HG03520 (cell line): ENCODE measurements around the gene ITM2A.
A peak's percentile ranks its signal among the peaks of the same experiment; 100 is the strongest.

Experiments
- ATAC-seq: cut with Tn5 transposase; IDR thresholded peaks from one replicate; pipeline ENCODE4 v1.9.1; 2021; ENCODE audit warnings: mild to moderate bottlenecking, moderate library complexity; ENCODE audit not compliant: unreplicated experiment

The ITM2A gene

GRCh38 chrX:79366873-79367749 is at the start of gene ITM2A:
Gene ITM2A (minus strand): TSS chrX:79367334. CDS start chrX:79367215, 119 bp downstream.
- ATAC-seq: peak; percentile 64

- no peak for ATAC-seq
Observed at GRCh38 chrX:79415056-79415455, 47.9 kb upstream of the ITM2A start.

- ATAC-seq: no peak
Observed at GRCh38 chrX:79413963-79414362, 46.8 kb upstream of the ITM2A start.

GRCh38 chrX:79412972-79413371 is 45.8 kb upstream of the ITM2A start:
- ATAC-seq: no peak

GRCh38 chrX:79412166-79412565 is 45.0 kb upstream of the ITM2A start:
- no peak for ATAC-seq

GRCh38 chrX:79409657-79410056 is 42.5 kb upstream of the ITM2A start:
- ATAC-seq: no peak

- no peak for ATAC-seq
Observed at GRCh38 chrX:79408623-79409322, 41.6 kb upstream of the ITM2A start.

- ATAC-seq: no peak
Observed at GRCh38 chrX:79400623-79401022, 33.5 kb upstream of the ITM2A start.

GRCh38 chrX:79375340-79375739 is 8.2 kb upstream of the ITM2A start:
- ATAC-seq: no peak

GRCh38 chrX:79371640-79372039 is 4.5 kb upstream of the ITM2A start:
- no peak for ATAC-seq

- no peak for ATAC-seq
Observed at GRCh38 chrX:79371101-79371500, 4.0 kb upstream of the ITM2A start.

GRCh38 chrX:79369871-79370270 is 2.7 kb upstream of the ITM2A start:
- no peak for ATAC-seq

- no peak for ATAC-seq
Observed at GRCh38 chrX:79368441-79368840, 1.3 kb upstream of the ITM2A start.

- ATAC-seq: no peak
Observed at GRCh38 chrX:79367907-79368306, 773 bp upstream of the ITM2A start.

GRCh38 chrX:79366556-79366872 is 620 bp downstream of the ITM2A start:
- peak; percentile 7 for ATAC-seq

- no peak for ATAC-seq
Observed at GRCh38 chrX:79365591-79365990, 1.5 kb downstream of the ITM2A start.

- ATAC-seq: no peak
Observed at GRCh38 chrX:79364306-79364705, 2.8 kb downstream of the ITM2A start.

- no peak for ATAC-seq
Observed at GRCh38 chrX:79361192-79361870, 5.8 kb downstream of the ITM2A start.

- no peak for ATAC-seq
Observed at GRCh38 chrX:79336869-79337815, 30.0 kb downstream of the ITM2A start.

GRCh38 chrX:79330022-79330421 is 37.1 kb downstream of the ITM2A start:
- no peak for ATAC-seq
